HUDEP-2 (cell line): ENCODE data around the gene MGAT4B.
A peak's percentile ranks its signal among the peaks of the same experiment; 100 is the strongest.

Source experiments
- DNase-seq, 76 experiments: peaks; one replicate each; lab custom pipeline; 2025; ENCODE audit not compliant: unreplicated experiment in 76 of 76; lab: John Stamatoyannopoulos, UW

MGAT4B gene

GRCh38 chr5:179827680-179828079 is 21.0 kb upstream of the MGAT4B start:
- DNase-seq, result peak in 13 of 76 experiments; percentile 7 to 33 (median 18)

- no peak for DNase-seq
Observed at GRCh38 chr5:179825655-179826182, 19.1 kb upstream of the MGAT4B start.

GRCh38 chr5:179824745-179825112 is 18.1 kb upstream of the MGAT4B start:
- no peak for DNase-seq

- no peak for DNase-seq
Observed at GRCh38 chr5:179823937-179824744, 17.5 kb upstream of the MGAT4B start.

- no peak for DNase-seq
Observed at GRCh38 chr5:179822444-179822990, 15.9 kb upstream of the MGAT4B start.

- DNase-seq, result no peak
Observed at GRCh38 chr5:179822059-179822432, 15.4 kb upstream of the MGAT4B start.

- DNase-seq, result peak in 74 of 76 experiments; percentile 39 to 95 (median 88)
Observed at GRCh38 chr5:179821298-179822058, 14.8 kb upstream of the MGAT4B start.

GRCh38 chr5:179820483-179821297 is 14.0 kb upstream of the MGAT4B start, which contains the start of gene SQSTM1:
TSS of gene SQSTM1 (plus strand) at chr5:179820905. CDS start at chr5:179820937, 32 bp downstream.
- DNase-seq, result peak in 64 of 76 experiments; percentile 7 to 80 (median 61)

GRCh38 chr5:179820127-179820482 is 13.4 kb upstream of the MGAT4B start:
- peak in 6 of 76 experiments; percentile 43 to 93 (median 54) for DNase-seq

- peak in 44 of 76 experiments; percentile 7 to 68 (median 36) for DNase-seq
Observed at GRCh38 chr5:179819296-179820126, 12.8 kb upstream of the MGAT4B start.

GRCh38 chr5:179818746-179819295 is 12.2 kb upstream of the MGAT4B start:
- DNase-seq, result peak in 65 of 76 experiments; percentile 17 to 83 (median 53)

GRCh38 chr5:179817890-179818745 is 11.5 kb upstream of the MGAT4B start:
- no peak for DNase-seq

- DNase-seq, result no peak
Observed at GRCh38 chr5:179817470-179817840, 10.8 kb upstream of the MGAT4B start.

- no peak for DNase-seq
Observed at GRCh38 chr5:179816796-179817469, 10.3 kb upstream of the MGAT4B start.

- DNase-seq, result no peak
Observed at GRCh38 chr5:179816401-179816795, 9.7 kb upstream of the MGAT4B start.

GRCh38 chr5:179815491-179816249 is 9.0 kb upstream of the MGAT4B start:
- no peak for DNase-seq

GRCh38 chr5:179814090-179814489 is 7.4 kb upstream of the MGAT4B start:
- no peak for DNase-seq
